Stimulated activated naive B cell treated with anti-CD40 and anti-IgM and Interleukin-4, amounts not matched to agents 10 μg/mL and 1 μg/mL and 100 μg/mL, for 72 hours (primary cell): ENCODE results near the gene HBZ.
"Not testable (repeated sequence)": the region's sequence is repeated elsewhere in the genome, so short reads cannot be mapped to it uniquely, and the experiment has no call there.

ENCODE experiments used
- ATAC-seq, 2 donors: fragments of 150-1000 bp; cut with Tn5 transposase; replicated peaks; 2 replicates each; pipeline ENCODE4 v1.10.0; 2021; ENCODE audit warnings: moderate library complexity in 1 of 2
- DNase-seq: peaks from one replicate; pipeline ENCODE4 v3.0.0; 2021
- H3K27ac Mint-ChIP-seq: one replicate; pipeline ENCODE4 v1.8.0; 2022; ENCODE audit warnings: mild to moderate bottlenecking, mixed read lengths
- H3K27me3 Mint-ChIP-seq, 2 donors: one replicate each; pipeline ENCODE4 v1.8.0; 2022; ENCODE audit warnings: mixed read lengths in 2 of 2
- H3K36me3 Mint-ChIP-seq, 2 donors: one replicate each; pipeline ENCODE4 v1.8.0; 2022; ENCODE audit warnings: mixed read lengths in 2 of 2, mild to moderate bottlenecking in 1 of 2
- H3K4me1 Mint-ChIP-seq, 2 donors: one replicate each; pipeline ENCODE4 v1.8.0; 2022; ENCODE audit warnings: mixed read lengths in 2 of 2, mild to moderate bottlenecking in 1 of 2
- H3K4me3 Mint-ChIP-seq, 2 donors: one replicate each; pipeline ENCODE4 v1.8.0; 2022; ENCODE audit warnings: mild to moderate bottlenecking in 2 of 2, mixed read lengths in 2 of 2, moderate library complexity in 1 of 2
- H3K9me3 Mint-ChIP-seq, 2 donors: one replicate each; pipeline ENCODE4 v1.8.0; 2022; ENCODE audit warnings: mixed read lengths in 2 of 2, mild to moderate bottlenecking in 1 of 2

Gene HBZ

GRCh38 chr16:175011-175949 is 22.8 kb downstream of the HBZ start:
- DNase-seq: no peak
- H3K4me3 Mint-ChIP-seq: peak overlapping the region; percentile 6 to 35
- H3K9me3 Mint-ChIP-seq: no peaks in the 10 kb centered on the region
- H3K27ac Mint-ChIP-seq: peak overlapping the region; percentile 76
- no peak for ATAC-seq
- H3K4me1 Mint-ChIP-seq: peaks cover 17 to 39% of the 10 kb centered on the region in 2 donors
- no peaks in the 10 kb centered on the region for H3K36me3 Mint-ChIP-seq
- peaks cover 46 to 60% of the 10 kb centered on the region in 2 donors for H3K27me3 Mint-ChIP-seq

GRCh38 chr16:176006-176405 is 23.6 kb downstream of the HBZ start:
- not testable (repeated sequence) for H3K9me3 Mint-ChIP-seq, H3K36me3 Mint-ChIP-seq, DNase-seq, H3K27ac Mint-ChIP-seq
- H3K4me1 Mint-ChIP-seq: peaks cover 18 to 40% of the 10 kb centered on the region in 2 donors
- peak overlapping the region in 1 of 2 donors; percentile 47 for H3K4me3 Mint-ChIP-seq
- peak in 1 of 2 donors; percentile 3 for ATAC-seq
- H3K27me3 Mint-ChIP-seq: peaks cover 40 to 52% of the 10 kb centered on the region in 2 donors

- H3K36me3 Mint-ChIP-seq, H3K9me3 Mint-ChIP-seq, DNase-seq: not testable (repeated sequence)
- Mint-ChIP-seq H3K4me3 (peak within 1 kb of the TSS in 1 of 2 donors; percentile 47), H3K27ac (peak within 1 kb of the TSS; percentile 31), H3K4me1 (peaks cover 22 to 45% of the 10 kb centered on the region in 2 donors), H3K27me3 (peaks cover 37 to 47% of the 10 kb centered on the region in 2 donors)
- ATAC-seq: peak; percentile 22 to 36
Measured at GRCh38 chr16:176477-177382, 24.3 kb downstream of the HBZ start, which contains the start of gene HBA1. Gene HBA1, plus strand, starts transcription at chr16:176680. Its CDS starts 37 bp downstream, at chr16:176717.

- no peaks in the 10 kb centered on the region for H3K36me3 Mint-ChIP-seq
- H3K27me3 Mint-ChIP-seq: peaks cover 34 to 44% of the 10 kb centered on the region in 2 donors
- no peaks in the 10 kb centered on the region for H3K9me3 Mint-ChIP-seq
- no peak overlapping the region for H3K4me3 Mint-ChIP-seq
- no peak for DNase-seq
- ATAC-seq: no peak
- H3K4me1 Mint-ChIP-seq: peaks cover 24 to 46% of the 10 kb centered on the region in 2 donors
- peak overlapping the region; percentile 31 for H3K27ac Mint-ChIP-seq
Measured at GRCh38 chr16:177394-177822, 25.0 kb downstream of the HBZ start.

- ATAC-seq (no peak), DNase-seq (no peak)
- Mint-ChIP-seq H3K4me3 (peak overlapping the region in 1 of 2 donors; percentile 59), H3K36me3 (peaks cover 4% of the 10 kb centered on the region in 2 donors), H3K27ac (no peak overlapping the region), H3K9me3 (no peaks in the 10 kb centered on the region), H3K27me3 (peaks cover 34 to 44% of the 10 kb centered on the region in 2 donors), H3K4me1 (peaks cover 24 to 46% of the 10 kb centered on the region in 2 donors)
Measured at GRCh38 chr16:177981-178667, 25.7 kb downstream of the HBZ start.

GRCh38 chr16:178668-179015 is 26.2 kb downstream of the HBZ start:
- DNase-seq (no peak), ATAC-seq (no peak)
- H3K9me3 Mint-ChIP-seq: no peaks in the 10 kb centered on the region
- peaks cover 30 to 39% of the 10 kb centered on the region in 2 donors for H3K27me3 Mint-ChIP-seq
- H3K4me3 Mint-ChIP-seq: no peak overlapping the region
- no peak overlapping the region for H3K27ac Mint-ChIP-seq
- peaks cover 21 to 41% of the 10 kb centered on the region in 2 donors for H3K4me1 Mint-ChIP-seq
- peaks cover 4% of the 10 kb centered on the region in 2 donors for H3K36me3 Mint-ChIP-seq

GRCh38 chr16:179211-180092 is 27.0 kb downstream of the HBZ start:
- Mint-ChIP-seq H3K4me1 (peaks cover 18 to 33% of the 10 kb centered on the region in 2 donors), H3K27me3 (peaks cover 28 to 31% of the 10 kb centered on the region in 2 donors), H3K36me3 (peaks cover 4% of the 10 kb centered on the region in 2 donors), H3K4me3 (peak overlapping the region; percentile 36 to 59), H3K27ac (no peak overlapping the region), H3K9me3 (no peaks in the 10 kb centered on the region)
- DNase-seq: no peak
- ATAC-seq: no peak

- peaks cover 7% of the 10 kb centered on the region in 2 donors for H3K36me3 Mint-ChIP-seq
- H3K27ac Mint-ChIP-seq: no peak within 1 kb of the TSS
- H3K9me3 Mint-ChIP-seq: no peaks in the 10 kb centered on the region
- no peak for DNase-seq
- peak within 1 kb of the TSS; percentile 44 to 59 for H3K4me3 Mint-ChIP-seq
- H3K4me1 Mint-ChIP-seq: peaks cover 11 to 26% of the 10 kb centered on the region in 2 donors
- ATAC-seq: no peak
- peaks cover 20 to 23% of the 10 kb centered on the region in 2 donors for H3K27me3 Mint-ChIP-seq
Measured at GRCh38 chr16:180101-180675, 27.7 kb downstream of the HBZ start, which contains the start of gene HBQ1. Gene HBQ1, plus strand, starts transcription at chr16:180459. Its CDS starts 28 bp downstream, at chr16:180487.

- Mint-ChIP-seq H3K4me1 (peaks cover 10 to 20% of the 10 kb centered on the region in 2 donors), H3K4me3 (peak overlapping the region; percentile 44 to 46), H3K9me3 (no peaks in the 10 kb centered on the region), H3K27ac (no peak overlapping the region), H3K27me3 (peaks cover 15 to 17% of the 10 kb centered on the region in 2 donors), H3K36me3 (peaks cover 13 to 14% of the 10 kb centered on the region in 2 donors)
- DNase-seq (no peak), ATAC-seq (peak; percentile 83 to 87)
Measured at GRCh38 chr16:180681-181564, 28.5 kb downstream of the HBZ start.

GRCh38 chr16:181565-182021 is 29.1 kb downstream of the HBZ start:
- H3K4me3 Mint-ChIP-seq: peak overlapping the region; percentile 16 to 29

GRCh38 chr16:183005-183404 is 30.6 kb downstream of the HBZ start:
- no peak for DNase-seq
- H3K4me1 Mint-ChIP-seq: peaks cover 10 to 16% of the 10 kb centered on the region in 2 donors
- peaks cover 15 to 20% of the 10 kb centered on the region in 2 donors for H3K36me3 Mint-ChIP-seq
- no peak for ATAC-seq
- peaks cover 6 to 7% of the 10 kb centered on the region in 2 donors for H3K27me3 Mint-ChIP-seq
- H3K4me3 Mint-ChIP-seq: peak overlapping the region in 1 of 2 donors; percentile 11
- H3K9me3 Mint-ChIP-seq: no peaks in the 10 kb centered on the region
- H3K27ac Mint-ChIP-seq: no peak overlapping the region

More at GRCh38 chr16:181565-182021, 29.1 kb downstream of the HBZ start:
- no peaks in the 10 kb centered on the region for H3K9me3 Mint-ChIP-seq
- DNase-seq (peak; percentile 75), ATAC-seq (no peak)
- H3K36me3 Mint-ChIP-seq: peaks cover 14% of the 10 kb centered on the region in 2 donors
- peaks cover 10 to 20% of the 10 kb centered on the region in 2 donors for H3K4me1 Mint-ChIP-seq
- H3K27me3 Mint-ChIP-seq: peaks cover 15 to 17% of the 10 kb centered on the region in 2 donors
- no peak overlapping the region for H3K27ac Mint-ChIP-seq
